HTR-8/SVneo (cell line): ENCODE results near the gene BIRC3.
"Not testable (repeated sequence)": the region's sequence is repeated elsewhere in the genome, so short reads cannot be mapped to it uniquely, and the experiment has no call there.

Experiments used
- DNase-seq: peaks from one replicate; pipeline ENCODE4 v3.0.0; 2011; ENCODE audit warnings: low spot score, mixed read lengths; ENCODE audit not compliant: insufficient read length
- FAIRE-seq: peaks from 2 replicates; lab custom pipeline; 2011; peaks lifted over from hg19 to GRCh38; lab: Jason Lieb, UNC

BIRC3 gene

DNA sequence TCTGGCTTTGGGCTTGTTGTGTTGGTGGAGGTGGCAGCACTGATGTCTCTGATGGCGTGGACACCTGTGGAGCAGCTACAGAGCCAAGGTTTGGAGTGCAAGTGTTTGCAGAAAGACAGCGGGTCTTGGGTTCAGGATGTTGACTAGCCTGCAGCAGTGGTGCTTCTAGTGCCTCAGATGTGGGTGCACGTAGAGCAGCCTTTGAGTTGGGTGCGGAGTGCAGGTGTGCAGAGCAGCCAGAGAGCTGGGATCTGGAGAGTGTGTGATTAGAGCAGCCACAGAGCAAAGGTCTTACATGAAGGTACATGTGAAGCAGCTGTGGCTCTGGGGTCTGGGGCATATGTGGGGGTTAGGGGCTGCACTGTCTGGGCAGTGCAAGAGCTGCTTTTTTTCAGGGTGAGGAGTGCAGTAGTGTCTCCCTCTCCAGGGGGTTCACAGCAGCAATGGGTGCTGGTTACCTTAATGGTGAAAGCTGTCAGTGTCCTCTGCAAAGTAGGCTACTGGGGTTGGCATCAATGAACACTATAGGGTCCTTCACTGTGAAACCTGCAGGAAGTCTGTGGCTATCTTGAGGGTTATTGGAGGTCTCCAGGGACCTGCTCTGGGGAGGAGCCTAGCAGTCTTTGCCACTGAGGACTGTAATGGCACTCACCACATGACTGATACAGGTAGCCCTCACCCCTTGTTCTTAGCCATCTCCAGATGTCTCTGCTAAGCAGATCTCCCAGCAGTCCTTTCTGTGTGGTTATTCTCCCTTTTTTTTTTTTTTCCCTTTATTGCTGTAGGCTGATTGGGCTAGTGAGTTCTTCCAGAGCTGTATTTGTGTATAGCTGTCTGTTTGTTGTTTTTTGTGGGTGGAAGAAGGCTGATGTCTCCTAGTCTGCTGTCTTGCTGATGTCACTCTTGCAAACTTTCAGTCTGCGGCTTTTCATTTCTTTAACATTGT is 44.1 kb downstream of the BIRC3 start:
- FAIRE-seq (peak; percentile 88), DNase-seq (no peak)

DNA sequence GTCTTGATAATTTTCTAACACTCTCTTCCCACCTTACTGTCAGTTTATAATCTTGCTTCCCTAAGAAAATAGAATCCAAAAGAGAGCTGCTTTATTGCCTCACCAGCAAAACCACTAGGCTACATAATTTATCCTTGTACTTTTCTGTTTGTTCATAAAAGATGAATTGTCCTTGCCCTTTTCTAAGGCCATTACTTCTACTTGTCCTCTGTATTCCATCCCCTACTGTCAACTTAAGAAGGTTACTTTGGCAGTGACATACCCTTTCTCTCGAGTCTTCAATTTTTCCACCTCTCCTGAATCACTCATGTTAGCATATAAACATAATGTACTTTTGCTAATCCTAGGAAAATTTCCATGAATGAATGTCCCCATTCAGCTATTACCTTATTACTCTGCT is 47.7 kb downstream of the BIRC3 start:
- FAIRE-seq (no peak), DNase-seq (no peak)

DNA sequence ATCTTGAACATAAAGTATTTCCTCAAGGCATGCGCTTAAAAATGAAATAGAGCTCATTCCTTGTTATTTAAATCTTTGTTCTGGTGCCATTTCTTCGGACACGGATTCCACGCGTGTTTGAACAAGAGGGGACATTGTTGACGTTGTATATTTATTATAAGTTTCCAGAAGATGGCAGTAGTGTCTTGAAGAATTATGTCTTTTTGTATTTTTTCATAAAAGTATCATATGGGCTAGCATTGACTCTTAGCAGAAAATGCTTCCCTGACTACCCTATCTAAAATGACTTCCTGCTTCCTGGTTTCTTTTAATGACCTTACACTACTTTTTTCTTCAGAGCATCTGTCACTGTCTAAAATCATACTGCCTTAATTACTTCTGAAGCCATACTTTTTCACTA is 50.1 kb downstream of the BIRC3 start:
- DNase-seq (no peak), FAIRE-seq (peak; percentile 71)

DNA sequence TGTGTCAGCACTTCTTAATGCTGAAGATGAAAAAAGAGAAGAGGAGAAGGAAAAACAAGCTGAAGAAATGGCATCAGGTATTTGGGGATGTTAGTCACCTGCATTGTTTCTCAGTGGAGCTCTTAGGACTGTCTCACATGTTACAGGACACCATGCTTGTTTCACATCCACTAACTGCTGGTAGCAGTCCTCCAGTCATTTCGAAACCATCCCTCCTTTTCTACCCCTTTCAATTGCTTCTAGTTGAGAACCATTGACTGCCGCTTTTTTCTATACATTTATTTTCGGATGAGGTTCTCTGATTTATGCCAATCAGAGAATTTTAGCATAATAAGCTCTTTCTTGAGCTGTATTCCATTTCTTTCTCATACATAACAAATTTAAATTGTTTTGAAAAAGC is 51.2 kb downstream of the BIRC3 start:
- no peak for DNase-seq
- peak; percentile 20 for FAIRE-seq

DNA sequence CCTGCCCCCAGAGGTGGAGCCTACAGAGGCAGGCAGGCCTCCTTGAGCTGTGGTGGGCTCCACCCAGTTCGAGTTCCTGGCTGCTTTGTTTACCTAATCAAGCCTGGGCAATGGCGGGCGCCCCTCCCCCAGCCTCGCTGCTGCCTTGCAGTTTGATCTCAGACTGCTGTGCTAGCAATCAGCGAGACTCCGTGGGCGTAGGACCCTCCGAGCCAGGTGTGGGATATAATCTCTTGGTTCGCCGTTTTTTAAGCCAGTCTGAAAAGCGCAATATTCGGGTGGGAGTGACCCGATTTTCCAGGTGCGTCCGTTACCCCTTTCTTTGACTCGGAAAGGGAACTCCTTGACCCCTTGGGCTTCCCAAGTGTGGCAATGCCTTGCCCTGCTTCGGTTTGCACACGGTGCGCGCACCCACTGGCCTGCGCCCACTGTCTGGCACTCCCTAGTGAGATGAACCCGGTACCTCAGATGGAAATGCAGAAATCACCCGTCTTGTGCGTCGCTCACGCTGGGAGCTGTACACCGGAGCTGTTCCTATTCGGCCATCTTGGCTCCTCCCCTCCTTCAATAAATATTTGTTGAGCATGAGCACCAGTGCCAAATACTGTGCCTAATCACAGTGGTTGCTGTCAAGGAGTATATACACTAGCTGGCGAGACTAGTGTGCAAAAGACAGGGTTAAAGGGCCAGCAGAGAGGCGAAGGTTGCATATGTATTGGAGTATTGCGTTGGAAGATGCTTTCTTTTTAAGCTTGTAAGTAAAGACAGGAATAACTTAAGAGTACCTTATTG is 57.5 kb downstream of the BIRC3 start:
- peak; percentile 86 for FAIRE-seq
- DNase-seq: not testable (repeated sequence)

DNA sequence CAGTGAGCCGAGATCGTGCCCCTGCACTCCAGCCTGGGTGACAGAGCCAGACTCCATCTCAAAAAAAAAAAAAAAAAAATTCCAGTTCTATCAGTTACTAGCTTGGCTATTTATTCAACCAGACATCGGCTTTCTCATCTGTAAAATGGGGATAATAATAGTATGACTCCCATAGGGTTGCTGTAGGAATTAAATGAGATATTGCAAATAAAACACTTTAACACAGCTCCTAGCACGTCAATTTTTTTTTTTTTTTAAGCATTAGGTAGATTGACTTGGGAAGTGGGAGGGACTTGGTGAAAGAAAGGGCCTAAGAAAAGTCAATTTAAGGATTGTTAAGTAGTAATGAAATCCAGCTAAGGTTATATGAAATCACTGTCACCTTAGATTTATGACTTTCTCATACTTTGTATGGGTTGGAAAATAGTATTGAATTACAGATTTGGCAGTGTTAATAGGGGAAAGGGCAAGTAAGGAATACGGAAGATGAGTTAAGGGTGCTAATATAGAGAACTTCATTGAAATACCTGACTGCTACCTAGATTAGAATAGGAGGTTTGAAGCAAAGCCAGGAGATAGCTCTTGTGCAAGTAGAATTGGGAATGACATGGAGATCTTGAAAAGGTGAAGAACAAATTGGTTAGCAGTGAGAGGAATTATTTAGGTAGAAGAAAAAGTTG is 58.6 kb downstream of the BIRC3 start:
- FAIRE-seq: no peak

DNA sequence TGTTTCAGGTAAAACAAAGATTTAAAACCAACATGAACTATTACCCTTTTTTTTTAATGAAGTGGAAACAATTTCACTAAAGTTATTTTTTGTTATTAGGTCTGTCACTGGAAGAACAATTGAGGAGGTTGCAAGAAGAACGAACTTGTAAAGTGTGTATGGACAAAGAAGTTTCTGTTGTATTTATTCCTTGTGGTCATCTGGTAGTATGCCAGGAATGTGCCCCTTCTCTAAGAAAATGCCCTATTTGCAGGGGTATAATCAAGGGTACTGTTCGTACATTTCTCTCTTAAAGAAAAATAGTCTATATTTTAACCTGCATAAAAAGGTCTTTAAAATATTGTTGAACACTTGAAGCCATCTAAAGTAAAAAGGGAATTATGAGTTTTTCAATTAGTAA is 60.6 kb downstream of the BIRC3 start:
- DNase-seq: no peak
- FAIRE-seq: no peak

More for the DNA sequence above, 58.6 kb downstream of the BIRC3 start:
- no peak for DNase-seq

DNA sequence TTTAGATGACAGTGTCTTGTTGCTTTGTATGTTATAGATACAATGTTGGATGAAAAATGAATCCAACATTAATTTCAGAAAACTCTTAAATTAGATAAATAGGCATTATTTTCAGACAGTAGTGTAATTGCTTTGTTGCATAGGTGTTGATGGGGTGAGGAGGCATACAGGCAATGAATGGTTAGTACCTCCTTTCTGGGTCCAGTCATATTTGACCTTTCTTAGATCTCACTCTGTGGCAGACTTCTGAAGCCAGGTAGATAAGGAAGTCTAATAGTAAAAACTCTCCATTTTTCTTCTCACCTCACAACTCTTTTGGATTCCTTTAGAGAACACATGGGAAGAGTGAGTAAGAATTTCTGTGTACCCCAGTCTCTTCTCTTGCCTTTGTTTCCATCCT is 61.5 kb downstream of the BIRC3 start:
- FAIRE-seq (no peak), DNase-seq (no peak)

DNA sequence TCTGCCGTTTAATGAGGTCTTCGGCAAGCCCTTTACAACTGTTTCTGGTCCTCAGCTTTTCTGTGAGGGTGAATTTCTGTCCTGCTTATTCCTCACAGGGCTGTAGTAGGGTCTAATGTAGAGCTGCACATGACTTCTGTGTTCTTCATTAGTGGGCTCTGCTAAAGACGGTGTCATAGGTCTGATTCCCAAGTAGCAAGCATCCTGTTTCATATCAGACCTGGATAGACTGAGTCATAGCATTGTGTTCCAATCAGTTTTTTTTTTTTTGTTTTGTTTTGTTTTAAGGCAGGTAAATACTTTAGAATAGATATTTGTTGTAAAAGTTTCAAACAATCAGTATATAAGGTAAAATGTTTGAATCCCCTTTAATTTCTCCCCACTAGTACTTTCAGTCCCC is 65.1 kb downstream of the BIRC3 start:
- FAIRE-seq: peak; percentile 9
- DNase-seq: no peak

DNA sequence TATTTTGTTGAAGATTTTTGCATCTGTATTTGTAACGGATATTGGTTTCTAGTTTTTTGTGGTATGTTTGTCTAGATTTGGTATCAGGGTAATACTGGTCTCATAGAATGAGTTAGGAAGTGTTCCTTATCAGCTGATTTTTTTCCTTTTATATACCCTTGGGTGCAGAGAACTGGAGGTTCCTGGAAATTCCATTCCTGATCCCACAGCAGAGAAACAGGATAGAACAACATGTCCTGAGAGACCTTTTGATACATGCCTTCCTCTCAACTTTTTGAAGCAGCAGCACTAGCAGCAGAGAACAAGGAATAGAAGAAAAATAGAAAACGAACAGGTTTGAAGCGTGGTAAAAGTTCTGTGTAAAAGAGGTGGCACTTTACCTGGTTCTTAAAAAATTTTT is 66.6 kb downstream of the BIRC3 start:
- no peak for FAIRE-seq
- no peak for DNase-seq

DNA sequence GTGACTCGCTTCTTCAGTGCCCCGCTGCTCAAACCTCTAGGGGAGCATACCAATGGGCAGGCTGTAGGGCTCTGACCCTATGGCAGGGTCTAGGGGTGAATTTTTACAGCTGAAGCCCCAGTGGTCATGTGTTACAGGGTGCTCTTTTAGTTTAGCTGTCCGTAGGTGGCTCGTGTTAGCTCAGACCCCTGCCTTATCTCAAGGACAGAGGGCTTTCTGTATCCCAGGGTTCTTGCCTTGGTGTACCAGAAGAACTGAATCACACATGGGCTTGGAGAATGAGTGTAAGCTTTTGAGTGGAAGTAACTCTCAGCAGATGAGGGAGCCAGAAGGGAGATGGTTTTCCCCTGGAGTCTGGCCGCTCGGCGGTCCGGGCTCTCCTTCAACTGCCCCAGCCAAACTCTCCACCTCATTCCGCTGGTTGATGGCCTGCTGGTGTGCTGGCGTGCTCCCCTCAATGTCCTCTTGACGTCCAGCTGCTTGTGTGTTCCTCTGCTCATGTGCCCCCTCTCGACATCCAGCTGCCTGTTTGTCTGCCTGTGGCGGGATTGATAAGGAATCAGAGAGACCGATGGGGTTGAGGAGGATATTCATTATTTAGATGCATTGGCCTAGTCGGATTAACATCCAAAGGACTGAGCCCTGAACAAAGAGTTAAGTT is 67.3 kb downstream of the BIRC3 start:
- peak; percentile 74 for FAIRE-seq
- DNase-seq: no peak

DNA sequence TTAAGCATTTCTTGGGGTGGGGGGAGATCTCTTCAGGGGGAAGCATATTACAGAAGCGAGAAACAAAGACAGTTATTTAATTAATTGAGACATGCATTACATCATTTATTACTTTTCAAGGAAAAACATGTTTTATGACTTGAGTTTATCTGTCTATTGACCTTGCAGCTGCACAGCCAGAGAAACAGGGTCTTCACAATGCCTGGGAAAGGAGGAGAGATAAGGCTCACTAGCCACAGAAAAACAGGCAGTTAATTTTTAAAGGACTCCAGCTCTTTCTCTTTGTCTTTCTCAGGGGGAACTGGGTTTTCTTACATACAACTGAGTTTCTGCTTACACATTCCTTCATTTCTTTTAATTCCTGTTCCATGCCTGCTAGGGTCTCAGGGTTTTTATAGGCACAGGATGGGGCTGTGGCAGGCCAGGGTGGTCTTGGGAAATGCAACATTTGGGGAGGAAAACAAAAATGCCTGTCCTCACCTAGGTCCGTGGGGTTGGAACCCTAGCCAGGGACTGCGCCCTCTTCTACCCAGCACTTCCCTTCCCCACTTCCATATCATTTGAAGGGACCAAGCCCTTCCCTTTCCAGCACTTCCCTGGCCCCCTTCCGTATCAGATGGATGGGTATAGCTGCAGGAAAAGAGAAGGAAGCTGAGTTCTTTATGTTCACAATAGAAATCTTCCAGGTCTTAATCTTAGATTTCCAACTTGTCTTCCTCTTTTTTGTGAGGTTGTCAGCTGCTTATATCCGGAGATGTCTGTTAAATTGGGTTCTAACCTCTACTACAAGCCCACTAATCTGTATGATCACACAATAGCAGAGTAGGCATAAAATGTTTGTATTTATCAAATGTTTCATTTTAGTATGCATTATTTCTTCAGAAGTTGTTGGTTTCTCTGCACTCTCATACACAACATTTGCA is 68.1 kb downstream of the BIRC3 start:
- FAIRE-seq (peak; percentile 4), DNase-seq (no peak)

DNA sequence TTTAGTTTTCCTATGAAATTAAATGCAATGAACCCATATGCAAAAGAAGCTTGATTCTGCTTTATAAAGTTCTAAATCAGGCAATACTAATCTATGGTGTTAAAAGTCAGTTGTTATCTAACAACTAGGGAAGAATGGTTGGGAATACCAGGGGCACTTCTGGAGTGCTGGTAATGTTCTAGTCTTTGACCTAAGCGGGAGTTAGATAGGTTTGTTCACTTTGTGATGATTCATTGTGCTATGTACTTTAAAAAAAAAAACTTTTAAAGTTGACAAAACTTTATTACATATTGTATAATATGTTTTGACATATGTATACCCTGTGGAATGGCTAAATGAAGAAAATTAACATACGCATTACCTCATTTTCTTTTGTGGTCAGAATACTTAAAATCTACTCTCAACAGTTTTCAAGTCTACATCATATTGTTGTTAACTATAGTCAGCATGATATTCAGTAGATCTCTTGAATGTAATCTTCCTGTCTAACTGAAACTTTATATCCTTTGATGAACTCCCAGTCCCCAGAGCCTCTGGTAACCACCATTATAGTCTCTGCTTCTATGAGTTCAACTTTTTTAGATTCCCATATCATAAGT is 69.0 kb downstream of the BIRC3 start:
- FAIRE-seq: no peak
- DNase-seq: no peak

DNA sequence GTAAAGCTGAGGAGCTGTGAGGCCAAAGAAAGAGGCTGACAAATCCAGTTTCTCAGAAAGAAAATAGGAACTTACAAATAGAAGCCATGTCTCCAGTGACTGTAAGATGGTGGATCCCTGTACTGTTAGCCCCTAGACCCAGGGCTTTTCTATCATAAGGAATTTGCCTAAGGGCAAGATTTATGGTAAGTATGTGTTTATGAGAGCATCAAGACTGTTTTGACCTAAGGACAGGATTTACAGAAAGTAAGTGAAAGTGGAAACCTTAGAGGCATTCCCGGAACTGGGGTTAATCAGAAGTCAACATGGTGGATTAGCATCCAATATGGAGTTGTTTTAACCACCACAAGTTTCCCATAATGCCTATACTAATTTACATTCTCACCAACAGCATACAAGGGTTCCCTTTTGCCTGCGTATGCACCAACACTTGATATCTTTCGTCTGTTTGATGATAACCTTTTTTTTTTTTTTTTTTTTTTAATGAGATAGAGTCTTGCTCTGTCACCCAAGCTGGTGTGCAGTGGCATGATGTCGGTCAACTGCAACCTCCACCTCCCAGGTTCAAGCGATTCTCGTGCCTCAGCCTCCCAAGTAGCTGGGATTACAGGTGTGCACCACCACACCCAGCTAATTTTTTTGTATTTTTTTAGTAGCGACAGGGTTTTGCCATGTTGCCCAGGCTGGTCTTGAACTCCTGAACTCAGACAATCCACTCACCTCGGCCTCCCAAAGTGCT is 69.9 kb downstream of the BIRC3 start:
- no peak for FAIRE-seq
- DNase-seq: no peak
